OCI-LY1 (cell line): ENCODE data around the gene LRMDA.

ENCODE experiments used
- EZH2 ChIP-seq: fragments of 200-600 bp; sonication (generic), shearing (Covaris generic); IDR thresholded peaks from 2 replicates; pipeline ENCODE4 v1.8.0; 2017; ENCODE audit warnings: borderline replicate concordance, mixed run types, mild to moderate bottlenecking, antibody characterized with exemption, low read length, moderate library complexity, mixed read lengths
- TF ChIP-seq, protein P1 (sequence below): fragments of 200-600 bp; sonication (generic), shearing (Covaris generic); IDR thresholded peaks from 2 replicates; pipeline ENCODE4 v1.5.1; 2017; ENCODE audit warnings: mild to moderate bottlenecking, antibody characterized with exemption, low read length, moderate library complexity, mixed read lengths

GRCh38 chr10:75646218-75646915 is 214.9 kb downstream of the LRMDA start:
- TF ChIP-seq, protein P1, sequence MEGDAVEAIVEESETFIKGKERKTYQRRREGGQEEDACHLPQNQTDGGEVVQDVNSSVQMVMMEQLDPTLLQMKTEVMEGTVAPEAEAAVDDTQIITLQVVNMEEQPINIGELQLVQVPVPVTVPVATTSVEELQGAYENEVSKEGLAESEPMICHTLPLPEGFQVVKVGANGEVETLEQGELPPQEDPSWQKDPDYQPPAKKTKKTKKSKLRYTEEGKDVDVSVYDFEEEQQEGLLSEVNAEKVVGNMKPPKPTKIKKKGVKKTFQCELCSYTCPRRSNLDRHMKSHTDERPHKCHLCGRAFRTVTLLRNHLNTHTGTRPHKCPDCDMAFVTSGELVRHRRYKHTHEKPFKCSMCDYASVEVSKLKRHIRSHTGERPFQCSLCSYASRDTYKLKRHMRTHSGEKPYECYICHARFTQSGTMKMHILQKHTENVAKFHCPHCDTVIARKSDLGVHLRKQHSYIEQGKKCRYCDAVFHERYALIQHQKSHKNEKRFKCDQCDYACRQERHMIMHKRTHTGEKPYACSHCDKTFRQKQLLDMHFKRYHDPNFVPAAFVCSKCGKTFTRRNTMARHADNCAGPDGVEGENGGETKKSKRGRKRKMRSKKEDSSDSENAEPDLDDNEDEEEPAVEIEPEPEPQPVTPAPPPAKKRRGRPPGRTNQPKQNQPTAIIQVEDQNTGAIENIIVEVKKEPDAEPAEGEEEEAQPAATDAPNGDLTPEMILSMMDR: no peak
- no peak for TF ChIP-seq EZH2
